HG02981 (cell line): ENCODE results near the gene MED25.

ENCODE experiments used
- ATAC-seq: cut with Tn5 transposase; IDR thresholded peaks from one replicate; pipeline ENCODE4 v1.9.1; 2021; ENCODE audit warnings: mild to moderate bottlenecking, moderate library complexity; ENCODE audit not compliant: unreplicated experiment

The MED25 gene

DNA sequence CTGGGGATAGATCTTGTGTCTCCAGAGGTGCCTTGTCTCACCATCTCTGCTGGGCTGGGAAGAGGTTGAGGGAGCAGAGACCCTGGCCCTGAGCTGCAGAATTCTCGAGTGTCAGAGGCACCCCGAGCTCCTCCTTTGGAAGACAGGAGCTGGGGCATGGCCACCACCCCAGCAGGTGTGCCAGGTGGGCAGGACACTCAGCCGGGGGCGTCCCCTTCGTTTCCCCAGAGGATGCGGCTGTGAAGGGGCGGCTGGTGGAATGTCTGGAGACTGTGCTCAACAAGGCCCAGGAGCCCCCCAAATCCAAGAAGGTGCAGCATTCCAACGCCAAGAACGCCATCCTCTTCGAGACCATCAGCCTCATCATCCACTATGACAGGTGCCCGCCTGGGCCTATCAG lies 19.5 kb upstream of the MED25 start:
- no peak for ATAC-seq

GRCh38 chr19:49799271-49799797 lies 18.8 kb upstream of the MED25 start:
- ATAC-seq: no peak

- ATAC-seq: no peak
These were observed 18.2 kb upstream of the MED25 start for GRCh38 chr19:49799798-49800376.

DNA sequence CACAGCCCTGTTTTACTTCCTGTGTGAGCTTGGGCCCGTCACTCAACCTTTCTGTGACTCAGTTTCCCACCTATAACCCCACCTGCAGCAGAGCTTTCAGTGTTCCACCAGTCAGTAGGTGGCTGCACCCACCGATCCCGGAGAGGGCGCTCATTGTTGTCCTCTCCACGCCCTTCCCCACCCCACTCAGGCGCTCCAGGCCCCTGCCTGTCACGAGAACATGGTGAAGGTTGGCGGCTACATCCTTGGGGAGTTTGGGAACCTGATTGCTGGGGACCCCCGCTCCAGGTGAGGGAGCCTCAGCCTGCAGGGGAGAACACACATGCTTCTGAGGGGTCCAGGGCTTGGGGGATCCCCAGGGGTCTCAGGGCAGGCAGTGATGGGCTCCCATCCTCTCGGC lies 17.3 kb upstream of the MED25 start:
- no peak for ATAC-seq

GRCh38 chr19:49801401-49801888 lies 16.6 kb upstream of the MED25 start:
- ATAC-seq: no peak

DNA sequence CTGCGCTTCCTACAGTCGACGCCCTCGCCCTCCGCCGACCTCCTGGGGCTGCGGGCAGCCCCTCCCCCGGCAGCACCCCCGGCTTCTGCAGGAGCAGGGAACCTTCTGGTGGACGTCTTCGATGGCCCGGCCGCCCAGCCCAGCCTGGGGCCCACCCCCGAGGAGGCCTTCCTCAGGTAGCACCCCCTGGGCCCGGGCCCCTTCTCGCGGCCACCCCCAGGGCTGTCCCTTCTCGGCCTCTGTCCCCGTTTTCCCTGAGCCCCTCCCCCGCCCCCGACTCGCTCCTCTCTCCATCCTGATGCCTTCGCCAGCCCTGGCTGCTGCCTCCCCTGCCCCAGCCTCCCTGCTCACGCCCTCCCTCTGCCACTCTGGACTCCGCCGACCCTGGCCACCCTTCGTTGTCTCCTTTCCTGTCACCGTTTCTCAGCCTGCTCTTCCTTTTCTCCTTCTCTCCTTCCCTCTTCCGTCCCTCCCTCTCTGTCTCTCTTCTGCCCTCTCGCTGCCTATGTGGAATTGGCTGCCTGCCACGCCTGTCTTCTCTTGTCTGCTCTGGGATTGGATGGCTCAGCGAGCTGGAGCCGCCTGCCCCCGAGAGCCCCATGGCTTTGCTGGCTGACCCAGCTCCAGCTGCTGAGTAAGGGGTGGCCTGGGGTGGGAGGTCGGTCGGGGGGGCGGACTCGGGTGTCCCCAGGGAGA lies 16.0 kb upstream of the MED25 start:
- no peak for ATAC-seq

GRCh38 chr19:49802836-49803528 lies 15.1 kb upstream of the MED25 start:
- no peak for ATAC-seq

DNA sequence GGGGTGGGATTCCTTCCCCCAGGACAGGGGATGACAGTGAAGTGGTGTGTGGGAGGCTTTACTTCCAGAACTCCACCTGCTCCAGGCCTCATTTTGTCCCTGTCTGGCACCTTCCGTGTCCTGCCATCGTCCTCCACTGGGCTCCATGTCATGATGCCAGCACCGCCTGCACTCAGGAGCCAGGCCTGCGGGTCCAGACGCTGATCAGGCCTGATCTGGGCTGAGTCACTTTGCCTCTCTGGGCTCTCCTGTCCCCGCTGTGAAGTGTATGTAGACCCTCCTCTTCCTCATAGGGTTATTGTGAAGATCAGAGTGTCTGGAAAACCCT lies 14.6 kb upstream of the MED25 start:
- ATAC-seq: no peak

- ATAC-seq: no peak
These were observed 12.1 kb upstream of the MED25 start for GRCh38 chr19:49805822-49806619.

- ATAC-seq: no peak
These were observed 11.5 kb upstream of the MED25 start for GRCh38 chr19:49806620-49806959.

DNA sequence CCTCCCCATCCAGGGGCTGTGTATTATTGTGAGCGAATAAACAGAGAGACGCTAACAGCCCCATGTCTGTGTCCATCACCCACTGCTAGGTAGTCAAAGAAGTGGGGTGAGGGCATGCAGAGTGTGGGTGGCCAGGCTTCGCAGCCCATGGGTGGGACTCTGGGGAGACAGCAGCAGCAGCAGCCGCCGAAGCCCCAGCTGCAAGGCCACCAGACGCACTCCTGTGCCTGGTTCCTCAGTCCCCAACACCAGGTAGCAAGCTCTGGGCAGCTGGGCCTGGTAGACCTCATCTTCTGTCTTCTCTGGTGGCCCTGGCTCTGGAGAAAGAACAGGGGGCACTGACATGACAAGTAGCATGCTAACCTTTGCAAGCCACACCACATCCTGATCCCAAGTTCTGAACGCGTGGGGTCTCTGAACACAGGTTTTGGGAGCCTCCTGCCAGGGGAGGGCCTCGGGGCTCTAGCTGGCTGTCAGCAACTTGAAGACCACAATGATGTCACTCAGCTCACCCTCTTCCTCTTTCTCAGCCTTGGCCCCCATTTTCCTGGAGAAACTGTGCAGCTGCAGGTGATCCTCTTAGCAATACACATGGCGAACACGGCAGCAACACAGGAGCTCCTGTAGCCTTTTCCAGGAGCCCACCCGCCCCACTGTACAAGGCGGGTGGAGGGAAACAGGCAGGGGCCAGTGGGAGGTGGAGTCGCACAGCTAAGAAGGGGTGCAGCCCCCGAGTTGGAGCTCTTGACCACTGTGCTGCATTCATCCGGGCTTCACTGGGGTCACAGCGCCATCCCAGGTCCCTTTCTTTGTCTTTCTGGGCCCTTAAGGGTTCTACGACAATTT lies 10.8 kb upstream of the MED25 start:
- ATAC-seq: no peak

DNA sequence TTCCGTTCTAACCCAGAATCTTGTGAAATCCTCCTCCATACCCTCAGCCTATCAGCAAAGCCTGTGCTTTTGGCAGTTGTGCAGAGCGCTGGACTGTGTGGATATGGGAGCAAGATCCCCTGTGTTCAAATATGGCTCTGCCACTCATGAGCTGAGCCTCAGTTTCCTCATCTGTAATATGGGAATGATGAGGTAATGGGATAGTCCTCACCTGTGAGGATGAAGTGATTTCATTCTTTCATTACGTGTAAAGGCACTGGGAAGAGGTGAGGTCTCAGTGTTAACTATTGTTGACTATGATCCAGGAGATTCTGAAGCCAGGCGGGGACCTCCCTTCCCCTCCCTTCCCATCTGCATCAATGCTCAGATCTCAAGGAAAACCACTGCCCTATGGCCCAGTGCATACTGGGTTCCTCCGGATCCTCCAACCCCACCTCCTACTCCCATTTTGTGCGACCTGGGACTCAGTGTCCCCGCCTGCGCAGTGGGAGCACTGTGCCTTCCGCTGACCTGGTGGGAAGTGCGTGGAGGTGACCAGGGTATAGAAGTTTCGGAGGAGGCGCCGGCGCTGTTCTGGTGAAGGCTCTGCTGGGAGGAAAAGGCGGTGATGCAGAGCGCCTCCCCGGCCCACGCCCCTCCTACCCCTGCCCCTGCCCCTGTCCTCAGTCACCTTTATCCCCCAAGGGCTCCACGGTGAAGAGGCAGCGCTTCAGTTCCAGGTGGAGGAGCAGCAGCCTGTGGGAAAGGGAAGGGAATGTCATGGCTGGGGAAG lies 10.0 kb upstream of the MED25 start:
- ATAC-seq: no peak

DNA sequence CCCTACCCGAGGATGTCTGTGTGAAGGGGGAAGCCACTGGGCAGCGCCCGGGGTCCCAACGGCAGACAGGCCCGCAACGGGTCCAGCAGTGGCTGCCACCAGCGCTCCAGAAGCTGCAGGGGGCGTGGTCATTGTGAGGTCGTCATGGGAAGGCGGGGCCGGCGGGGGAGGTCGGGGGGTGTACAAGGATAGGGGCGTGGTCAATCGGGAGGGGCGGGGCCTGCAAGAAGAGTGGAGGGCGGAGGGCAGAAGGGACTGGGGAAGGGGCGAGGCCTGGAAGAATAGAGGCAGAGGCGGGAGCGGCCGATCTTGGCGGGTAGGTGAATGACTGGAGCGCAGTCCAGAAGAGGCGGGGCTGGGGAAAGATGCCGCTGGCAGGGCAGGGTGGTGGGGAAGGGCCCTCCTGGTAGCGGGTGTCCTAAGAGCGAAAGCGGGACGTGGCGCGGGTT lies 9.4 kb upstream of the MED25 start:
- no peak for ATAC-seq

DNA sequence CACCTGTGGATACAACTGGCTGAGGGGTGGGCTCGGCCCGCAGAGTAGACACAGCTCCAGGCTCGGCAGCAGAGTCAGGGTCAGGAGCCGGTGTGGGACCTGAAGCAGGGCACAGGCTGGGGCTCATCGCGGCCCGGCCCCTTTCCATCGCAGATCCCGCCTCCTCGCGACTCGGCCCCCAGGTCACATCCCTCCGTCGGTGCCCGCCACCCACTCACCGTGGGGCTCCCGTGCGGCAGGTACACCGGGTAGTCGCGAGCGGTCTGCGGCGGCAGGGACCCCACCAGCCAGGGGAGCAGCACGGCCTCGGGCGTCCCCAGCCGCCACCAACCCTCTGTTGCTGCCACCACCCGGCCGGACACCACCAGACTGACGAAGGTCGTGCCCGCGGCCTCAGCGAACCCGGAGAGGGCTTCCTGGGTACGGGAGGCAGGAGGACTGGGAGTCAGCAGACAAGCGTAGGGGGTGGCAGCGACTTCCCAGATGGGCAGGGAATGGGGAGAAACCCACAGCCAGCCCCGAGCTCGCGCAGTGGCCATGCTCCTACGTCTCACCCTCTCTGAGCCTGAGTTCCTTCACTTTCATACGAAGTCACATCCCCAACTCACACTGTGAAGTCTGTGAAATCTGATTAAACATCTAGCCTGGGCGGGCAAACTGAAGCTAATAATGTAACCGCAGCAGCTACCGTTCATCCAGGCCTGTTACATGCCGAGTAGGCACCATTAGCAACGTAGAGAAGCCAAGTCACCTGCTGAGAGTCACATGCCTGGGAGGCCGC lies 8.7 kb upstream of the MED25 start:
- ATAC-seq: no peak

DNA sequence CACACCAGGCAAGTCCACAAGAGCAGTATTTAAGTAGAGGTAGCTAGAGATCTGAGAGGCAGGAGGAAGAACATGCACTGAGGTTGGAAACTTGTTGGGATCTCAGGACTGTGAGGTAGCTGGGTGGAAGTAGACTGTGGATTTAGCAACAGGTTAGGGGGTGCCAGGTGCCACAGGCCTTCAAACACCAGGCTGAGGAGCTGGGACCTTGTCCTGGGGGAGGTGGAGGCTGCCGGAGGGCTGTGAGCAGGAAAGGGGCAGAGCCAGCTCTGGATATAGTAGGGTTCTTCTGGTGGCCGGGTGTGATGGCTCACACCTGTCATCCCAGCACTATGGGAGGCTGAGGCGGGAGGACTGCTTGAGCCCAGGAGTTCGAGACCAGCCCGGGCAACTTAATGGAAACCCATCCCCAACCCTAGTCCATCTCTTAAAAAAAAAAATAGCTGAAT lies 8.1 kb upstream of the MED25 start:
- no peak for ATAC-seq

- no peak for ATAC-seq
These were observed 6.8 kb upstream of the MED25 start for GRCh38 chr19:49811328-49811727.

GRCh38 chr19:49812452-49812996 lies 5.6 kb upstream of the MED25 start:
- ATAC-seq: no peak
